ENCODE data around the gene LCN15.

Gene LCN15

DNA sequence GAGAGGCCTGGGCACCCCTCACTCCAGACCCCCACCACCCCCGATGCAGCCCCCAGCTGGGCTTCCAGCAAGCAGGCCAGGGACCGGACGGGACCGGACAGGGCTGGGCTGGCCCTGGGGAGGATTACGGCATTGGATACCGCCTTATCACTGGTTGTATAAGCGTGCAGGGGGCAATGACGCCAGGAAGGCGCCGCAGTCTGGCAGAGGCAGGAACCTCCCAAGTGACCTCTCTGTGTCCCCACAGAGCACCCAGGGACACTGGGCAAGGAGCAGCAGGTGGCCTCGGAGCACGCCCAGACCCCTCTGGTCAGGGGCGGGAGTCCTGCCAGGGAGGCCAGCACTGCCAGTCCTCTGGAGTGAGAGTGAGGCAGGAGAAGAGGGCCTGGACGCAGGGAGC is 723 bp upstream of the LCN15 start:
- no peak overlapping the region for H4K5ac ChIP-seq (ENCODE audit: low read length)
- no peak overlapping the region for H4K8ac ChIP-seq (ENCODE audit: low read depth, low read length)
- no peak overlapping the region for H3K4me3 ChIP-seq (ENCODE audit: low read length)
- no peak overlapping the region for H3K9ac ChIP-seq (ENCODE audit: low read length)
- no peak overlapping the region for H2AK5ac ChIP-seq (ENCODE audit: low read length)
- no peak overlapping the region for H3K56ac ChIP-seq (ENCODE audit: low read length)
- H3K79me1 ChIP-seq (ENCODE audit: low read length) = no peaks in the 10 kb centered on the region
- no peak overlapping the region for H2BK5ac ChIP-seq (ENCODE audit: low read length)
- H2BK15ac ChIP-seq (replicated peaks; ENCODE audit: low read depth) = no peak overlapping the region
- no peak overlapping the region for H3K4ac ChIP-seq (ENCODE audit: low read depth, low read length)
- H3K27me3 ChIP-seq (ENCODE audit: insufficient read depth, low read length, poor library complexity) = no peaks in the 10 kb centered on the region
- no CpG with 5 or more reads among the region's 14 CpGs for WGBS (ENCODE audit: extremely low coverage, insufficient coverage, low lambda C conversion rate)
- no peak overlapping the region for H3K18ac ChIP-seq (ENCODE audit: low read length)
- no peak overlapping the region for H3K4me2 ChIP-seq (ENCODE audit: low read length)
- H3K4me1 ChIP-seq (ENCODE audit: control insufficient read depth, low read depth, low read length) = no peaks in the 10 kb centered on the region
- no peak overlapping the region for H3K23ac ChIP-seq (ENCODE audit: low read length)
- no peak overlapping the region for H3K27ac ChIP-seq (ENCODE audit: low read depth, low read length)
- H3K79me2 ChIP-seq (ENCODE audit: control insufficient read depth, insufficient read depth, low read length) = no peaks in the 10 kb centered on the region
- DNase-seq = no peak
- H2BK120ac ChIP-seq (ENCODE audit: low read depth, low read length) = no peak overlapping the region
- no peaks in the 10 kb centered on the region for H3K36me3 ChIP-seq (ENCODE audit: control insufficient read depth, insufficient read depth, low read length)

DNA sequence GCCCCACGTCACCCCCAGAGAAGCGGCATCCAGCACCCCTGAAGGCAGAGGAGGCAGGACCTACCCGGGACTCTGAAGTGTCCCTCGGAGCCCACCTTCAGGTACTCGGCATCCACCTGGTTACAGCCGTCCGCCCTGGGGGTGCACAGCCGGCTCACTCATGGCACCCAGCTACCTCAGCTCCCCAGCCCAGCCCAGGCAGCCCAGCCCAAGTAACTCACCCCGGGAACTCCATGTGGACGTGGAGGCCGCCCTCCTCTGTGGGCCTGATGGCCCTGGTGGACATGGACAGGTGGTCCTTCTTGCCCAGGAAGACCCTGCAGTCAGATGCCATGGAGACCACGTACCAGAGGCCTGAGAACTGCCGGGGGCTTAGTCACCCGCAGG is 676 bp downstream of the LCN15 start:
- DNase-seq = no peak
- Histone ChIP-seq H3K79me2 (ENCODE audit: control insufficient read depth, insufficient read depth, low read length) (no peaks in the 10 kb centered on the region), H2BK15ac (replicated peaks; ENCODE audit: low read depth) (no peak overlapping the region), H3K9ac (ENCODE audit: low read length) (no peak overlapping the region), H3K79me1 (ENCODE audit: low read length) (no peaks in the 10 kb centered on the region), H4K8ac (ENCODE audit: low read depth, low read length) (no peak overlapping the region), H3K27ac (ENCODE audit: low read depth, low read length) (no peak overlapping the region), H3K4me3 (ENCODE audit: low read length) (no peak overlapping the region), H3K27me3 (ENCODE audit: insufficient read depth, low read length, poor library complexity) (no peaks in the 10 kb centered on the region), H3K23ac (ENCODE audit: low read length) (no peak overlapping the region), H4K5ac (ENCODE audit: low read length) (no peak overlapping the region), H3K4ac (ENCODE audit: low read depth, low read length) (no peak overlapping the region), H3K4me2 (ENCODE audit: low read length) (no peak overlapping the region), H2BK120ac (ENCODE audit: low read depth, low read length) (no peak overlapping the region), H2AK5ac (ENCODE audit: low read length) (no peak overlapping the region), H3K18ac (ENCODE audit: low read length) (no peak overlapping the region), H3K36me3 (ENCODE audit: control insufficient read depth, insufficient read depth, low read length) (no peaks in the 10 kb centered on the region), H3K4me1 (ENCODE audit: control insufficient read depth, low read depth, low read length) (no peaks in the 10 kb centered on the region), H2BK5ac (ENCODE audit: low read length) (no peak overlapping the region), H3K56ac (ENCODE audit: low read length) (peak overlapping the region; percentile 34)
- no CpG with 5 or more reads among the region's 14 CpGs for WGBS (ENCODE audit: extremely low coverage, insufficient coverage, low lambda C conversion rate)

DNA sequence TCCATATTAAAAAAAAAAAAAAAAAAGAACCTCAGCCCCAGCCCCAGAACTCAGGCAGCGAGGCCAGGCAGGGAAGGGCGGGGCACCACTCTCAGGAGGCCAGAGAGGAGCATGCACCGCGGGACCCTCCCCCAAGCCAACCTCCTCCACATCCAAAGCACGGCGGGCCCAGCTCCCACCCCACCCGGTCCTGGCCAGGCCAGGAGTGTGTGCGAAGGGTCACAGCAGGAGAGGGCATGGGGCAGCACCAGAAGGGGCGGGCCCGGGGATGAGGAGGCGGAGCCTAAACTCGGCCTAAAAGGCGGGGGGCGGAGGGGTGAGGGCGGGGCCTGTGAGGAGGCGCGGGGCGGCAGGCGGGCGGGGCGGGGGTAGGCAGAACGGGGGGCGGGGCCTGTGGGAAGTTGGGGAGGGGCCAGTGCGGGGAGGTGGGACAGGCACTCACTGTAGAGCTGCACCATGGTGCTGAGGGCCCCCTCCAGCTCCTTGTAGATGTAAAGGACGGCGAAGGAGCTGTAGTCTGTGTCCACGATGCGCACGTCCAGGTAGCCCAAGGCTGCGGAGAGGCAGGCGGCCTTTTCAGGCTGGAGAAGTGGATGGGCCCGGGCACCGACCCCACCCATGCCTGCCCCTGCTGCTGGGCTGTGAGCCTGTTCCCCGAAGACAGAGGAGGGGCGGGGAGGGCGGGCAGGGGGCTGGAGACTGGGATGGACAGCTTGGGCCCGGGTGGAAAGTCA is 1.2 kb downstream of the LCN15 start:
- no peak overlapping the region for H2AK5ac ChIP-seq (ENCODE audit: low read length)
- H3K56ac ChIP-seq (ENCODE audit: low read length) = peak overlapping the region; percentile 85
- no peaks in the 10 kb centered on the region for H3K79me2 ChIP-seq (ENCODE audit: control insufficient read depth, insufficient read depth, low read length)
- H3K27me3 ChIP-seq (ENCODE audit: insufficient read depth, low read length, poor library complexity) = no peaks in the 10 kb centered on the region
- H3K23ac ChIP-seq (ENCODE audit: low read length) = no peak overlapping the region
- WGBS (ENCODE audit: extremely low coverage, insufficient coverage, low lambda C conversion rate) = no CpG with 5 or more reads among the region's 37 CpGs
- H4K8ac ChIP-seq (ENCODE audit: low read depth, low read length) = no peak overlapping the region
- H2BK120ac ChIP-seq (ENCODE audit: low read depth, low read length) = no peak overlapping the region
- no peaks in the 10 kb centered on the region for H3K36me3 ChIP-seq (ENCODE audit: control insufficient read depth, insufficient read depth, low read length)
- H3K4ac ChIP-seq (ENCODE audit: low read depth, low read length) = no peak overlapping the region
- H2BK5ac ChIP-seq (ENCODE audit: low read length) = no peak overlapping the region
- H3K18ac ChIP-seq (ENCODE audit: low read length) = no peak overlapping the region
- no peaks in the 10 kb centered on the region for H3K79me1 ChIP-seq (ENCODE audit: low read length)
- peak overlapping the region; percentile 57 for H3K9ac ChIP-seq (ENCODE audit: low read length)
- no peak overlapping the region for H2BK15ac ChIP-seq (replicated peaks; ENCODE audit: low read depth)
- peak; percentile 95 for DNase-seq
- H4K5ac ChIP-seq (ENCODE audit: low read length) = no peak overlapping the region
- no peak overlapping the region for H3K4me2 ChIP-seq (ENCODE audit: low read length)
- H3K4me1 ChIP-seq (ENCODE audit: control insufficient read depth, low read depth, low read length) = no peaks in the 10 kb centered on the region
- H3K4me3 ChIP-seq (ENCODE audit: low read length) = no peak overlapping the region
- H3K27ac ChIP-seq (ENCODE audit: low read depth, low read length) = no peak overlapping the region

DNA sequence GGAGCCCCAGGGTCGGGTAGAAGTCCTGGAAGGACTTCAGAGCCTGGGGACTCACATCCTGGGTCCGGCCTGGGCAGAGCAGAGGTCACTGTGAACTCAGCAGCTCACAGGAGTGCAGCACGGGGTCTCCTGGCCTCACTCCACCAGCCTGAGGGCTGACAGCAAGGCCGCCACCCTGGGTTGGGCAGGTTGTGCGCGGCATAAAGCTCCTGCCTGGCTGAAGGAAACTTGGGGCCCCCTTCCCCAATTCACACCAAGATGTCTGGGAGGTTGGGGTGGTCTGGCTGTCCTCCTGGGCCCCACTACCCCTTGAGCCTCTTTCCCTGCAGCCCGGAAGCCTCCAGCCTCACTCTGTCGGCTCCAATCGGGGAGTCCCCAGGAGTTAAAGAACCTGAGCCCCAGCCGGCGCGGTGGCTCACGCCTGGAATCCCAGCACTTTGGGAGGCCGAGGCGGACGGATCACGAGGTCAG is 2.1 kb downstream of the LCN15 start:
- H3K4me3 ChIP-seq (ENCODE audit: low read length) = no peak overlapping the region
- H3K4me1 ChIP-seq (ENCODE audit: control insufficient read depth, low read depth, low read length) = no peaks in the 10 kb centered on the region
- no peak overlapping the region for H3K18ac ChIP-seq (ENCODE audit: low read length)
- no peak overlapping the region for H3K4ac ChIP-seq (ENCODE audit: low read depth, low read length)
- no peaks in the 10 kb centered on the region for H3K79me1 ChIP-seq (ENCODE audit: low read length)
- no peak overlapping the region for H2AK5ac ChIP-seq (ENCODE audit: low read length)
- no peak for DNase-seq
- H2BK5ac ChIP-seq (ENCODE audit: low read length) = no peak overlapping the region
- WGBS (ENCODE audit: extremely low coverage, insufficient coverage, low lambda C conversion rate) = no CpG with 5 or more reads among the region's 17 CpGs
- H2BK15ac ChIP-seq (replicated peaks; ENCODE audit: low read depth) = no peak overlapping the region
- no peak overlapping the region for H3K9ac ChIP-seq (ENCODE audit: low read length)
- no peaks in the 10 kb centered on the region for H3K36me3 ChIP-seq (ENCODE audit: control insufficient read depth, insufficient read depth, low read length)
- no peak overlapping the region for H3K4me2 ChIP-seq (ENCODE audit: low read length)
- H3K27ac ChIP-seq (ENCODE audit: low read depth, low read length) = no peak overlapping the region
- no peak overlapping the region for H3K56ac ChIP-seq (ENCODE audit: low read length)
- no peak overlapping the region for H4K5ac ChIP-seq (ENCODE audit: low read length)
- no peak overlapping the region for H2BK120ac ChIP-seq (ENCODE audit: low read depth, low read length)
- no peak overlapping the region for H4K8ac ChIP-seq (ENCODE audit: low read depth, low read length)
- H3K23ac ChIP-seq (ENCODE audit: low read length) = no peak overlapping the region
- no peaks in the 10 kb centered on the region for H3K79me2 ChIP-seq (ENCODE audit: control insufficient read depth, insufficient read depth, low read length)
- H3K27me3 ChIP-seq (ENCODE audit: insufficient read depth, low read length, poor library complexity) = no peaks in the 10 kb centered on the region

DNA sequence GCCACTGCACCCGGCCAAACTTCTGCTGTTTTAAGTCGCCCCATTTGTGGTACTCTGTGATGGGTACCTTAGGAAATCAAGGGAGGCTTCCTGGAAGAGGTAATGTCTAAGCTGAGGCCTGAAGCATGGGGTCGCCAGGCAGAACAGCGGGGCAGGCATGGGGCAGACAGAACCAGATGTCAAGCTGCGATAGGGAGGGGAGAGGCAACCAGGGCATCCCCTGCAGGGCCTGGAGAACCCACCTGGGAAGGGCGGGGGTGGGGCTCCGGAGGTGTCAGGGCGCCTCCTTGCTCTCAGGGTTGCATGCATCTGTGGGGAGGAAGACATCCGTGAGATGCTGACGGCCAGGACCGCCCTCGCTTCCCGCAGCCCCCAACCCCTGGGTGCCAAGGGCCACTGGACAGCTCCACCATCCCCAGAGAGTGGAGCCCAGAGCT is 2.8 kb downstream of the LCN15 start:
- Histone ChIP-seq H3K36me3 (ENCODE audit: control insufficient read depth, insufficient read depth, low read length) (no peaks in the 10 kb centered on the region), H3K18ac (ENCODE audit: low read length) (no peak overlapping the region), H2AK5ac (ENCODE audit: low read length) (no peak overlapping the region), H3K79me1 (ENCODE audit: low read length) (no peaks in the 10 kb centered on the region), H2BK120ac (ENCODE audit: low read depth, low read length) (no peak overlapping the region), H3K4me1 (ENCODE audit: control insufficient read depth, low read depth, low read length) (no peaks in the 10 kb centered on the region), H2BK15ac (replicated peaks; ENCODE audit: low read depth) (no peak overlapping the region), H4K8ac (ENCODE audit: low read depth, low read length) (no peak overlapping the region), H3K27ac (ENCODE audit: low read depth, low read length) (no peak overlapping the region), H3K4me3 (ENCODE audit: low read length) (no peak overlapping the region), H3K9ac (ENCODE audit: low read length) (no peak overlapping the region), H4K5ac (ENCODE audit: low read length) (no peak overlapping the region), H3K79me2 (ENCODE audit: control insufficient read depth, insufficient read depth, low read length) (no peaks in the 10 kb centered on the region), H3K56ac (ENCODE audit: low read length) (no peak overlapping the region), H3K4me2 (ENCODE audit: low read length) (no peak overlapping the region), H3K23ac (ENCODE audit: low read length) (no peak overlapping the region), H3K27me3 (ENCODE audit: insufficient read depth, low read length, poor library complexity) (no peaks in the 10 kb centered on the region), H2BK5ac (ENCODE audit: low read length) (no peak overlapping the region), H3K4ac (ENCODE audit: low read depth, low read length) (no peak overlapping the region)
- DNase-seq = no peak
- WGBS (ENCODE audit: extremely low coverage, insufficient coverage, low lambda C conversion rate) = no CpG with 5 or more reads among the region's 13 CpGs

Measured in mesendoderm (in vitro differentiated cells).